Trophoblast cell (in vitro differentiated cells and primary cell): ENCODE results near the gene FAAP100.

ENCODE experiments used
- DNase-seq, 2 donors: peaks; one replicate each; pipeline ENCODE4 v3.0.0-alpha.2; 2016
- H2AFZ ChIP-seq: 2 replicates; pipeline ENCODE4 v1.6.1; 2013; ENCODE audit warnings: low read length, moderate library complexity, mild to moderate bottlenecking; ENCODE audit not compliant: insufficient read depth, poor library complexity
- H2AK5ac ChIP-seq: 2 replicates; pipeline ENCODE4 v1.6.1; 2013; ENCODE audit warnings: mild to moderate bottlenecking, low read length
- H2BK120ac ChIP-seq: 2 replicates; pipeline ENCODE4 v1.6.1; 2013; ENCODE audit warnings: low read length, mild to moderate bottlenecking, moderate library complexity; ENCODE audit not compliant: insufficient read depth, poor library complexity
- H2BK12ac ChIP-seq: 2 replicates; pipeline ENCODE4 v1.6.1; 2013; ENCODE audit warnings: mild to moderate bottlenecking, low read length, moderate library complexity
- H2BK5ac ChIP-seq: 2 replicates; pipeline ENCODE4 v1.6.1; 2013; ENCODE audit warnings: low read length, low read depth, moderate library complexity, mild to moderate bottlenecking; ENCODE audit not compliant: poor library complexity
- H3K14ac ChIP-seq: 2 replicates; pipeline ENCODE4 v1.6.1; 2013; ENCODE audit warnings: mild to moderate bottlenecking, low read length
- H3K18ac ChIP-seq: 2 replicates; pipeline ENCODE4 v1.6.1; 2013; ENCODE audit warnings: mild to moderate bottlenecking, low read length
- H3K23ac ChIP-seq: 2 replicates; pipeline ENCODE4 v1.6.1; 2013; ENCODE audit warnings: low read length
- H3K27ac ChIP-seq: 2 replicates; pipeline ENCODE4 v1.5.1; 2013; ENCODE audit warnings: low read depth, mild to moderate bottlenecking, inconsistent platforms, low read length, moderate library complexity
- H3K27me3 ChIP-seq: 2 replicates; pipeline ENCODE4 v1.6.1; 2013; ENCODE audit warnings: inconsistent platforms, mild to moderate bottlenecking, low read length, moderate library complexity; ENCODE audit not compliant: insufficient read depth
- H3K36me3 ChIP-seq, 2 experiments: 1 replicate in 1 of 2; 2 replicates in 1 of 2; pipeline ENCODE4 v1.6.1; 2013; ENCODE audit warnings: low read length in 2 of 2, mild to moderate bottlenecking in 2 of 2, moderate library complexity in 1 of 2; ENCODE audit not compliant: insufficient read depth in 2 of 2, control insufficient read depth in 1 of 2
- H3K4ac ChIP-seq: 2 replicates; pipeline ENCODE4 v1.6.1; 2013; ENCODE audit warnings: low read depth, mild to moderate bottlenecking, low read length, moderate library complexity
- H3K4me1 ChIP-seq, 2 experiments: 1 replicate in 1 of 2; 2 replicates in 1 of 2; pipeline ENCODE4 v1.6.1; 2013; ENCODE audit warnings: low read length in 2 of 2, mild to moderate bottlenecking in 2 of 2, moderate library complexity in 1 of 2; ENCODE audit not compliant: insufficient read depth in 2 of 2, control insufficient read depth in 1 of 2
- H3K4me2 ChIP-seq: 2 replicates; pipeline ENCODE4 v1.6.1; 2013; ENCODE audit warnings: inconsistent platforms, mild to moderate bottlenecking, low read length, moderate library complexity
- H3K4me3 ChIP-seq: 2 replicates; pipeline ENCODE4 v1.5.1; 2013; ENCODE audit warnings: mild to moderate bottlenecking, low read depth, low read length, inconsistent platforms
- H3K79me1 ChIP-seq: one replicate; pipeline ENCODE4 v1.6.1; 2013; ENCODE audit warnings: low read length
- H3K79me2 ChIP-seq: 2 replicates; pipeline ENCODE4 v1.6.1; 2013; ENCODE audit warnings: low read length, mild to moderate bottlenecking; ENCODE audit not compliant: control insufficient read depth, insufficient read depth, poor library complexity
- H3K9ac ChIP-seq: 2 replicates; pipeline ENCODE4 v1.6.1; 2013; ENCODE audit warnings: mild to moderate bottlenecking, low read length
- H3K9me3 ChIP-seq: 2 replicates; pipeline ENCODE4 v1.6.1; 2013; ENCODE audit warnings: low read depth, mild to moderate bottlenecking, control low read depth, inconsistent platforms, low read length; ENCODE audit not compliant: insufficient read depth
- H4K12ac ChIP-seq: 2 replicates; pipeline ENCODE4 v1.6.1; 2013; ENCODE audit warnings: low read depth, mild to moderate bottlenecking, low read length, moderate library complexity
- H4K8ac ChIP-seq: 2 replicates; pipeline ENCODE4 v1.6.1; 2013; ENCODE audit warnings: low read depth, mild to moderate bottlenecking, low read length, moderate library complexity
- H4K91ac ChIP-seq: one replicate; pipeline ENCODE4 v1.6.1; 2013; ENCODE audit warnings: low read depth, mild to moderate bottlenecking, low read length, moderate library complexity
- WGBS: extraction: QIAGEN DNeasy Blood & Tissue Kit; methylation state at CpG from one replicate; pipeline ENCODE4 v1.1.7; 2013; ENCODE audit warnings: missing lambda C conversion rate; ENCODE audit not compliant: insufficient read length, insufficient coverage; ENCODE audit errors: extremely low coverage; 5-methylcytosine and 5-hydroxymethylcytosine counted together

The FAAP100 gene

GRCh38 chr17:81498953-81499600, 53.1 kb downstream of the FAAP100 start:
- H3K14ac ChIP-seq, result peak overlapping the region; percentile 34
- H4K91ac ChIP-seq, result peak overlapping the region; percentile 66
- peak overlapping the region; percentile 1 for H4K12ac ChIP-seq
- no peaks in the 10 kb centered on the region for H3K9me3 ChIP-seq
- no peak overlapping the region for H2BK5ac ChIP-seq
- H3K36me3 ChIP-seq, result no peaks in the 10 kb centered on the region
- no peak overlapping the region for H3K18ac ChIP-seq
- peak overlapping the region; percentile 66 for H2AK5ac ChIP-seq
- H2AFZ ChIP-seq, result no peak overlapping the region
- peak overlapping the region; percentile 2 for H2BK12ac ChIP-seq
- H3K4me1 ChIP-seq, result peaks cover 10 to 11% of the 10 kb centered on the region in 2 experiments
- H3K4me2 ChIP-seq, result no peak overlapping the region
- no peak overlapping the region for H3K9ac ChIP-seq
- H3K79me2 ChIP-seq, result no peaks in the 10 kb centered on the region
- H3K4me3 ChIP-seq, result no peak overlapping the region
- no peaks in the 10 kb centered on the region for H3K27me3 ChIP-seq
- DNase-seq, result no peak
- H3K27ac ChIP-seq, result no peak overlapping the region
- no peak overlapping the region for H4K8ac ChIP-seq
- peak overlapping the region; percentile 5 for H2BK120ac ChIP-seq
- peaks cover 7% of the 10 kb centered on the region for H3K79me1 ChIP-seq
- peak overlapping the region; percentile 5 for H3K4ac ChIP-seq
- H3K23ac ChIP-seq, result no peak overlapping the region
- WGBS, result no CpG with 5 or more reads among the region's 64 CpGs

- H3K4me1 ChIP-seq, result peaks cover 6 to 7% of the 10 kb centered on the region in 2 experiments
- H3K9me3 ChIP-seq, result no peaks in the 10 kb centered on the region
- H3K4ac ChIP-seq, result no peak overlapping the region
- H2AK5ac ChIP-seq, result no peak overlapping the region
- no peaks in the 10 kb centered on the region for H3K36me3 ChIP-seq
- no peak overlapping the region for H3K14ac ChIP-seq
- no peak overlapping the region for H4K12ac ChIP-seq
- H4K8ac ChIP-seq, result no peak overlapping the region
- no peak overlapping the region for H2BK12ac ChIP-seq
- no peak overlapping the region for H4K91ac ChIP-seq
- H2BK5ac ChIP-seq, result no peak overlapping the region
- no peak overlapping the region for H2AFZ ChIP-seq
- H3K27ac ChIP-seq, result no peak overlapping the region
- no peak overlapping the region for H3K23ac ChIP-seq
- no peak overlapping the region for H3K4me2 ChIP-seq
- no peak overlapping the region for H2BK120ac ChIP-seq
- H3K9ac ChIP-seq, result no peak overlapping the region
- peaks cover 5% of the 10 kb centered on the region for H3K27me3 ChIP-seq
- WGBS, result no CpG with 5 or more reads among the region's 8 CpGs
- no peak overlapping the region for H3K18ac ChIP-seq
- peak in 1 of 2 donors; percentile 36 for DNase-seq
- H3K79me2 ChIP-seq, result no peaks in the 10 kb centered on the region
- no peak overlapping the region for H3K4me3 ChIP-seq
- H3K79me1 ChIP-seq, result peaks cover 6% of the 10 kb centered on the region
Measured at GRCh38 chr17:81494626-81495377, 57.4 kb downstream of the FAAP100 start.

GRCh38 chr17:81493198-81494038, 58.7 kb downstream of the FAAP100 start:
- no peak overlapping the region for H2BK120ac ChIP-seq

GRCh38 chr17:81492706-81493105, 59.4 kb downstream of the FAAP100 start:
- H2AFZ ChIP-seq, result no peak overlapping the region
- H2BK5ac ChIP-seq, result no peak overlapping the region
- peaks cover 3% of the 10 kb centered on the region for H3K79me1 ChIP-seq
- peaks cover 2 to 7% of the 10 kb centered on the region in 2 experiments for H3K4me1 ChIP-seq
- H2BK12ac ChIP-seq, result no peak overlapping the region
- H3K4ac ChIP-seq, result no peak overlapping the region
- H4K8ac ChIP-seq, result no peak overlapping the region
- H3K9me3 ChIP-seq, result no peaks in the 10 kb centered on the region
- H3K27me3 ChIP-seq, result peaks cover 5% of the 10 kb centered on the region
- WGBS, result no CpG with 5 or more reads among the region's 9 CpGs
- H2AK5ac ChIP-seq, result no peak overlapping the region
- no peak overlapping the region for H3K18ac ChIP-seq
- DNase-seq, result no peak
- no peak overlapping the region for H3K9ac ChIP-seq
- H3K79me2 ChIP-seq, result peaks cover 2% of the 10 kb centered on the region
- no peak overlapping the region for H3K4me3 ChIP-seq
- no peak overlapping the region for H3K14ac ChIP-seq
- H4K12ac ChIP-seq, result no peak overlapping the region
- H3K4me2 ChIP-seq, result no peak overlapping the region
- no peak overlapping the region for H3K23ac ChIP-seq
- H3K36me3 ChIP-seq, result no peaks in the 10 kb centered on the region
- no peak overlapping the region for H4K91ac ChIP-seq
- no peak overlapping the region for H3K27ac ChIP-seq
- no peak overlapping the region for H2BK120ac ChIP-seq

More at GRCh38 chr17:81493198-81494038, 58.7 kb downstream of the FAAP100 start:
- Histone ChIP-seq H2BK5ac (no peak overlapping the region), H3K4me1 (peaks cover 0 to 1% of the 10 kb centered on the region in 2 experiments), H4K91ac (no peak overlapping the region), H3K4ac (no peak overlapping the region), H3K27ac (no peak overlapping the region), H3K4me3 (no peak overlapping the region), H3K27me3 (peaks cover 5% of the 10 kb centered on the region), H2AK5ac (no peak overlapping the region), H2AFZ (no peak overlapping the region), H2BK12ac (no peak overlapping the region), H3K18ac (no peak overlapping the region), H4K12ac (no peak overlapping the region), H3K36me3 (no peaks in the 10 kb centered on the region), H4K8ac (no peak overlapping the region), H3K9ac (no peak overlapping the region), H3K79me1 (no peaks in the 10 kb centered on the region), H3K23ac (no peak overlapping the region), H3K14ac (no peak overlapping the region), H3K9me3 (no peaks in the 10 kb centered on the region), H3K79me2 (no peaks in the 10 kb centered on the region), H3K4me2 (no peak overlapping the region)
- WGBS, result no CpG with 5 or more reads among the region's 16 CpGs
- no peak for DNase-seq
